SK-N-SH treated with all-trans-retinoic acid at 6 μM for 48 hours (cell line): ENCODE results near the gene F7.

Experiments used
- ATAC-seq: fragments of 200-7000 bp; cut with Tn5 transposase; 3 replicates; pipeline ENCODE4 v1.9.1; 2020; ENCODE audit warnings: mild to moderate bottlenecking, moderate library complexity
- ARNTL ChIP-seq: fragments of 450-650 bp; formaldehyde crosslinking; IDR thresholded peaks from 2 replicates; pipeline ENCODE4 v1.5.0; 2020; ENCODE audit warnings: low read depth, mild to moderate bottlenecking, moderate library complexity, borderline replicate concordance
- CSDC2 ChIP-seq: fragments of 250-450 bp; sonication (Bioruptor Pico); IDR thresholded peaks from 2 replicates; pipeline ENCODE4 v1.5.0; 2020; ENCODE audit warnings: mild to moderate bottlenecking, moderate library complexity
- GLIS3 ChIP-seq: fragments of 250-450 bp; sonication (Bioruptor Pico); IDR thresholded peaks from 2 replicates; pipeline ENCODE4 v1.5.0; 2020; ENCODE audit warnings: mild to moderate bottlenecking, moderate library complexity
- OSR1 ChIP-seq: fragments of 250-450 bp; sonication (Bioruptor Pico); IDR thresholded peaks from 2 replicates; pipeline ENCODE4 v1.8.0; 2022; ENCODE audit warnings: moderate library complexity, mild to moderate bottlenecking, inconsistent platforms
- PPARA ChIP-seq: fragments of 250-450 bp; sonication (Bioruptor Pico); IDR thresholded peaks from 2 replicates; pipeline ENCODE4 v1.5.0; 2020; ENCODE audit warnings: mild to moderate bottlenecking, borderline replicate concordance
- SNAI2 ChIP-seq: fragments of 250-450 bp; sonication (Bioruptor Pico); IDR thresholded peaks from 2 replicates; pipeline ENCODE4 v1.5.0; 2020; ENCODE audit warnings: mild to moderate bottlenecking, moderate library complexity
- TCF4 ChIP-seq: fragments of 250-450 bp; sonication (Bioruptor Pico); IDR thresholded peaks from 2 replicates; pipeline ENCODE4 v1.8.0; 2021; ENCODE audit warnings: mild to moderate bottlenecking, moderate library complexity, borderline replicate concordance
- TOX ChIP-seq: fragments of 250-450 bp; sonication (Bioruptor Pico); IDR thresholded peaks from 2 replicates; pipeline ENCODE4 v1.8.0; 2021; ENCODE audit warnings: mild to moderate bottlenecking, moderate library complexity, borderline replicate concordance
- ZC3H10 ChIP-seq: fragments of 250-450 bp; sonication (Bioruptor Pico); IDR thresholded peaks from 2 replicates; pipeline ENCODE4 v1.5.1; 2021; ENCODE audit warnings: mild to moderate bottlenecking, moderate library complexity
- ZFP3 ChIP-seq: fragments of 250-450 bp; sonication (Bioruptor Pico); IDR thresholded peaks from 2 replicates; pipeline ENCODE4 v1.5.0; 2020; ENCODE audit warnings: mild to moderate bottlenecking, moderate library complexity
- ZFP30 ChIP-seq: fragments of 450-650 bp; formaldehyde crosslinking; IDR thresholded peaks from 2 replicates; pipeline ENCODE4 v1.5.0; 2022; ENCODE audit warnings: mild to moderate bottlenecking, moderate library complexity
- ZNF565 ChIP-seq: fragments of 450-650 bp; formaldehyde crosslinking; conservative IDR thresholded peaks from 2 replicates; pipeline ENCODE4 v1.5.0; 2020; ENCODE audit warnings: low read depth, mild to moderate bottlenecking, moderate library complexity
- ZNF70 ChIP-seq: fragments of 450-650 bp; formaldehyde crosslinking; IDR thresholded peaks from 2 replicates; pipeline ENCODE4 v1.5.0; 2020; ENCODE audit warnings: mild to moderate bottlenecking, moderate library complexity
- ZNF8 ChIP-seq: fragments of 450-650 bp; formaldehyde crosslinking; IDR thresholded peaks from 2 replicates; pipeline ENCODE4 v1.5.0; 2020; ENCODE audit warnings: mild to moderate bottlenecking, moderate library complexity
- TF ChIP-seq, protein P1 (sequence below): fragments of 250-450 bp; sonication (Bioruptor Pico); IDR thresholded peaks from 2 replicates; pipeline ENCODE4 v1.5.1; 2020; ENCODE audit warnings: low read depth, mild to moderate bottlenecking, moderate library complexity
- TF ChIP-seq, protein P2 (sequence below): fragments of 250-450 bp; sonication (Bioruptor Pico); IDR thresholded peaks from 2 replicates; pipeline ENCODE4 v1.8.0; 2020; ENCODE audit warnings: mild to moderate bottlenecking, moderate library complexity, borderline replicate concordance
- TF ChIP-seq, protein P3 (sequence below): fragments of 250-450 bp; sonication (Bioruptor Pico); IDR thresholded peaks from 2 replicates; pipeline ENCODE4 v1.5.1; 2021; ENCODE audit warnings: mild to moderate bottlenecking, moderate library complexity
- TF ChIP-seq, protein P4 (sequence below): fragments of 250-450 bp; sonication (Bioruptor Pico); IDR thresholded peaks from 2 replicates; pipeline ENCODE4 v1.8.0; 2021; ENCODE audit warnings: low read depth, mild to moderate bottlenecking, moderate library complexity, borderline replicate concordance
- TF ChIP-seq, protein P5 (sequence below): fragments of 250-450 bp; sonication (Bioruptor Pico); IDR thresholded peaks from 2 replicates; pipeline ENCODE4 v1.5.0; 2020; ENCODE audit warnings: mild to moderate bottlenecking, moderate library complexity

Gene F7

DNA sequence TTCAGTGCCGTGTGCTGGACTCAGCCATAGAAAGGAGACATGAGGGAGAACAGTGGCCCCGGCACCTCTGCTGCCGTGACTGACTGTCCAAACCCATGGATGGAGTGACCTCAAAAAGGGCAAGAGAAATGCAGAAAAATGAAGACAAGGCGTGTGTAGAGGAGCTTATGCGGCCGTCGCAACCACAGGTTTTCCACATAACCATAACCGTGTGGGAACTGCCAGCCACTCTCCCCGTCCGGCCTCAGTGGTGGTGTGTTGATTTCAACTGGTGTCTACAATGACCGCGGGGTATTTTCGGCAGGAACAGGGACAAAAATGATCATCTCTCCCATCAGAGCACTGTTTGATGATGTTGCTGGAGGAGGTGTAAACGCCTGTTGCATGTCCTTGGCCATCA lies 42.9 kb upstream of the F7 start:
- TF ChIP-seq ZNF565 (CRISPR knock-in tag): no peak
- TF ChIP-seq TCF4 (CRISPR knock-in tag): no peak
- TF ChIP-seq ZFP30 (CRISPR knock-in tag): no peak
- TF ChIP-seq OSR1: no peak
- TF ChIP-seq, protein P1, sequence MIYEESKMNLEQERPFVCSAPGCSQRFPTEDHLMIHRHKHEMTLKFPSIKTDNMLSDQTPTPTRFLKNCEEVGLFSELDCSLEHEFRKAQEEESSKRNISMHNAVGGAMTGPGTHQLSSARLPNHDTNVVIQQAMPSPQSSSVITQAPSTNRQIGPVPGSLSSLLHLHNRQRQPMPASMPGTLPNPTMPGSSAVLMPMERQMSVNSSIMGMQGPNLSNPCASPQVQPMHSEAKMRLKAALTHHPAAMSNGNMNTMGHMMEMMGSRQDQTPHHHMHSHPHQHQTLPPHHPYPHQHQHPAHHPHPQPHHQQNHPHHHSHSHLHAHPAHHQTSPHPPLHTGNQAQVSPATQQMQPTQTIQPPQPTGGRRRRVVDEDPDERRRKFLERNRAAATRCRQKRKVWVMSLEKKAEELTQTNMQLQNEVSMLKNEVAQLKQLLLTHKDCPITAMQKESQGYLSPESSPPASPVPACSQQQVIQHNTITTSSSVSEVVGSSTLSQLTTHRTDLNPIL (CRISPR knock-in tag): no peak
- TF ChIP-seq, protein P2, sequence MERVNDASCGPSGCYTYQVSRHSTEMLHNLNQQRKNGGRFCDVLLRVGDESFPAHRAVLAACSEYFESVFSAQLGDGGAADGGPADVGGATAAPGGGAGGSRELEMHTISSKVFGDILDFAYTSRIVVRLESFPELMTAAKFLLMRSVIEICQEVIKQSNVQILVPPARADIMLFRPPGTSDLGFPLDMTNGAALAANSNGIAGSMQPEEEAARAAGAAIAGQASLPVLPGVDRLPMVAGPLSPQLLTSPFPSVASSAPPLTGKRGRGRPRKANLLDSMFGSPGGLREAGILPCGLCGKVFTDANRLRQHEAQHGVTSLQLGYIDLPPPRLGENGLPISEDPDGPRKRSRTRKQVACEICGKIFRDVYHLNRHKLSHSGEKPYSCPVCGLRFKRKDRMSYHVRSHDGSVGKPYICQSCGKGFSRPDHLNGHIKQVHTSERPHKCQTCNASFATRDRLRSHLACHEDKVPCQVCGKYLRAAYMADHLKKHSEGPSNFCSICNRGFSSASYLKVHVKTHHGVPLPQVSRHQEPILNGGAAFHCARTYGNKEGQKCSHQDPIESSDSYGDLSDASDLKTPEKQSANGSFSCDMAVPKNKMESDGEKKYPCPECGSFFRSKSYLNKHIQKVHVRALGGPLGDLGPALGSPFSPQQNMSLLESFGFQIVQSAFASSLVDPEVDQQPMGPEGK (CRISPR knock-in tag): no peak
- TF ChIP-seq GLIS3: no peak
- TF ChIP-seq ZNF8 (CRISPR knock-in tag): no peak
- TF ChIP-seq TOX (CRISPR knock-in tag): no peak
- TF ChIP-seq, protein P3, sequence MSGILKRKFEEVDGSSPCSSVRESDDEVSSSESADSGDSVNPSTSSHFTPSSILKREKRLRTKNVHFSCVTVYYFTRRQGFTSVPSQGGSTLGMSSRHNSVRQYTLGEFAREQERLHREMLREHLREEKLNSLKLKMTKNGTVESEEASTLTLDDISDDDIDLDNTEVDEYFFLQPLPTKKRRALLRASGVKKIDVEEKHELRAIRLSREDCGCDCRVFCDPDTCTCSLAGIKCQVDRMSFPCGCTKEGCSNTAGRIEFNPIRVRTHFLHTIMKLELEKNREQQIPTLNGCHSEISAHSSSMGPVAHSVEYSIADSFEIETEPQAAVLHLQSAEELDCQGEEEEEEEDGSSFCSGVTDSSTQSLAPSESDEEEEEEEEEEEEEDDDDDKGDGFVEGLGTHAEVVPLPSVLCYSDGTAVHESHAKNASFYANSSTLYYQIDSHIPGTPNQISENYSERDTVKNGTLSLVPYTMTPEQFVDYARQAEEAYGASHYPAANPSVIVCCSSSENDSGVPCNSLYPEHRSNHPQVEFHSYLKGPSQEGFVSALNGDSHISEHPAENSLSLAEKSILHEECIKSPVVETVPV (CRISPR knock-in tag): no peak
- no peak for ATAC-seq

DNA sequence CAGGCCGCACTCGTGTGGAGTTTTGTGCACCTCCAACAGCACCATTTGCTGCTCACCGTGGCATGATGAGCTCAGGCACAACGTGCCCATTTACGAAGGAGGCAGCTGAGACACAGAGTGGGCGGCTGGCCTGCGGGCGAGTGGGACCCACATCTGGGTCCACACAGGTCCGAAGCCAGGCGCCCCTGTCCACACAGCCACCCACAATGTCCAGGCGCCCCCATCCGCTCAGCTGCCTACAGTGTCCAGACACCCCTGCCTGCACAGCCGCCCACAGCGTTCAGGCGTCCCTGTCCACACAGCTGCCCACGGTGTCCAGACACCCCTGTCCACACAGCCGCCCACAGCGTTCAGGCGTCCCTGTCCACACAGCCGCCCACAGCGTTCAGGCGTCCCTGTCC lies 42.5 kb upstream of the F7 start:
- TF ChIP-seq ARNTL (CRISPR knock-in tag): no peak
- TF ChIP-seq ZNF8 (CRISPR knock-in tag): no peak
- TF ChIP-seq, protein P4, sequence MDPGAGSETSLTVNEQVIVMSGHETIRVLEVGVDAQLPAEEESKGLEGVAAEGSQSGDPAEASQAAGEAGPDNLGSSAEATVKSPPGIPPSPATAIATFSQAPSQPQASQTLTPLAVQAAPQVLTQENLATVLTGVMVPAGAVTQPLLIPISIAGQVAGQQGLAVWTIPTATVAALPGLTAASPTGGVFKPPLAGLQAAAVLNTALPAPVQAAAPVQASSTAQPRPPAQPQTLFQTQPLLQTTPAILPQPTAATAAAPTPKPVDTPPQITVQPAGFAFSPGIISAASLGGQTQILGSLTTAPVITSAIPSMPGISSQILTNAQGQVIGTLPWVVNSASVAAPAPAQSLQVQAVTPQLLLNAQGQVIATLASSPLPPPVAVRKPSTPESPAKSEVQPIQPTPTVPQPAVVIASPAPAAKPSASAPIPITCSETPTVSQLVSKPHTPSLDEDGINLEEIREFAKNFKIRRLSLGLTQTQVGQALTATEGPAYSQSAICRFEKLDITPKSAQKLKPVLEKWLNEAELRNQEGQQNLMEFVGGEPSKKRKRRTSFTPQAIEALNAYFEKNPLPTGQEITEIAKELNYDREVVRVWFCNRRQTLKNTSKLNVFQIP (CRISPR knock-in tag): no peak
- no peak for TF ChIP-seq ZFP3 (CRISPR knock-in tag)
- no peak for TF ChIP-seq ZNF70 (CRISPR knock-in tag)
- no peak for TF ChIP-seq CSDC2 (CRISPR knock-in tag)
- no peak for ATAC-seq

DNA sequence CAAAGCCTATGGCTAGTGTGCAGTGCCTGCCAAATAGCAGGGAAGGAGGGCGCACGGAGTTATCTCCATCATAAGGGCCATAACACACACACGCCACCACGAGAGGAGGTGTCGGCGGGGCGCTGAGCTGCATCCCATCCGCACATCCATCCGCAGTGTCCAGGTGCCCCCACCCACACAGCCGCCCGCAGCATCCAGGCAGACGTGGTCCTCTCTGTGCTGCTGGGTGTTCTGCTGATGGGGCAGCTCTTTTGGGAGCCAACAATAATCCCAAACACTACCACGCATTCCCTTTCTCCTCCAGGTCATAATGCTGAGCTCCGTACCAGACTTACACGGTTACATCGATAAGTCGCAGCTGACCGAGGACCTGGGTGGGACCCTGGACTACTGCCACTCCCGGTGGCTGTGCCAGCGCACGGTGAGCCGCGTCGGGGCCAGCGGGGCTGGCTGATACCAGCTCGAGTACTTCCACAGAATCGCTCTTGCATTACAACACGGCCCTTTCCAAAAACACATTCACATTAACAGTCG lies 41.5 kb upstream of the F7 start:
- ATAC-seq: no peak
- TF ChIP-seq, protein P5, sequence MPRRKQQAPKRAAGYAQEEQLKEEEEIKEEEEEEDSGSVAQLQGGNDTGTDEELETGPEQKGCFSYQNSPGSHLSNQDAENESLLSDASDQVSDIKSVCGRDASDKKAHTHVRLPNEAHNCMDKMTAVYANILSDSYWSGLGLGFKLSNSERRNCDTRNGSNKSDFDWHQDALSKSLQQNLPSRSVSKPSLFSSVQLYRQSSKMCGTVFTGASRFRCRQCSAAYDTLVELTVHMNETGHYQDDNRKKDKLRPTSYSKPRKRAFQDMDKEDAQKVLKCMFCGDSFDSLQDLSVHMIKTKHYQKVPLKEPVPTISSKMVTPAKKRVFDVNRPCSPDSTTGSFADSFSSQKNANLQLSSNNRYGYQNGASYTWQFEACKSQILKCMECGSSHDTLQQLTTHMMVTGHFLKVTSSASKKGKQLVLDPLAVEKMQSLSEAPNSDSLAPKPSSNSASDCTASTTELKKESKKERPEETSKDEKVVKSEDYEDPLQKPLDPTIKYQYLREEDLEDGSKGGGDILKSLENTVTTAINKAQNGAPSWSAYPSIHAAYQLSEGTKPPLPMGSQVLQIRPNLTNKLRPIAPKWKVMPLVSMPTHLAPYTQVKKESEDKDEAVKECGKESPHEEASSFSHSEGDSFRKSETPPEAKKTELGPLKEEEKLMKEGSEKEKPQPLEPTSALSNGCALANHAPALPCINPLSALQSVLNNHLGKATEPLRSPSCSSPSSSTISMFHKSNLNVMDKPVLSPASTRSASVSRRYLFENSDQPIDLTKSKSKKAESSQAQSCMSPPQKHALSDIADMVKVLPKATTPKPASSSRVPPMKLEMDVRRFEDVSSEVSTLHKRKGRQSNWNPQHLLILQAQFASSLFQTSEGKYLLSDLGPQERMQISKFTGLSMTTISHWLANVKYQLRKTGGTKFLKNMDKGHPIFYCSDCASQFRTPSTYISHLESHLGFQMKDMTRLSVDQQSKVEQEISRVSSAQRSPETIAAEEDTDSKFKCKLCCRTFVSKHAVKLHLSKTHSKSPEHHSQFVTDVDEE (CRISPR knock-in tag): no peak
- TF ChIP-seq ARNTL (CRISPR knock-in tag): no peak
- no peak for TF ChIP-seq TCF4 (CRISPR knock-in tag)
- TF ChIP-seq ZNF70 (CRISPR knock-in tag): no peak
- TF ChIP-seq, protein P2 (CRISPR knock-in tag): no peak
- no peak for TF ChIP-seq TOX (CRISPR knock-in tag)
- TF ChIP-seq ZFP3 (CRISPR knock-in tag): no peak
- TF ChIP-seq OSR1: no peak
- TF ChIP-seq, protein P1 (CRISPR knock-in tag): no peak
- TF ChIP-seq, protein P3 (CRISPR knock-in tag): no peak
- TF ChIP-seq ZC3H10 (CRISPR knock-in tag): no peak
- no peak for TF ChIP-seq PPARA (CRISPR knock-in tag)
- no peak for TF ChIP-seq ZNF8 (CRISPR knock-in tag)
- no peak for TF ChIP-seq CSDC2 (CRISPR knock-in tag)
- TF ChIP-seq SNAI2 (CRISPR knock-in tag): no peak
